GM10266 (cell line): ENCODE measurements around the gene NPR2.

ENCODE experiments used
- DNase-seq: peaks from one replicate; pipeline ENCODE4 v3.0.0; 2012; ENCODE audit errors: extremely low spot score
- CTCF ChIP-seq: IDR thresholded peaks from 2 replicates; pipeline ENCODE4 v1.5.1; 2012; ENCODE audit warnings: mild to moderate bottlenecking, low read depth; ENCODE audit not compliant: control insufficient read depth, insufficient read depth; ENCODE audit errors: missing control alignments

NPR2 gene

GRCh38 chr9:35811381-35812024 lies 20.1 kb downstream of the NPR2 start:
- no peak for TF ChIP-seq CTCF
- DNase-seq, result no peak

GRCh38 chr9:35812025-35812602 lies 20.7 kb downstream of the NPR2 start, which contains the start of gene SPAG8:
TSS of gene SPAG8 (minus strand) at chr9:35812262. CDS start at chr9:35812147, 115 bp downstream.
- peak; percentile 94 for DNase-seq
- no peak for TF ChIP-seq CTCF

- no peak for DNase-seq
- TF ChIP-seq CTCF, result peak; percentile 31
Observed at GRCh38 chr9:35813434-35814105, 22.2 kb downstream of the NPR2 start.

- peak; percentile 33 for TF ChIP-seq CTCF
- peak; percentile 50 for DNase-seq
Observed at GRCh38 chr9:35814106-35814840, 22.9 kb downstream of the NPR2 start.

- peak; percentile 96 for DNase-seq
Observed at GRCh38 chr9:35814841-35815543, 23.6 kb downstream of the NPR2 start, which contains the start of gene HINT2. TSS of gene HINT2 (minus strand) at chr9:35815042. CDS start at chr9:35814979, 63 bp downstream.

GRCh38 chr9:35816708-35817107 lies 25.3 kb downstream of the NPR2 start:
- no peak for TF ChIP-seq CTCF
- DNase-seq, result no peak

More at GRCh38 chr9:35814841-35815543, 23.6 kb downstream of the NPR2 start, which contains the start of gene HINT2:
- no peak for TF ChIP-seq CTCF
